Epithelial cell of proximal tubule (primary cell): ENCODE results near the gene LMOD2. TPM values are rescaled to one million over a fixed set of nuclear protein-coding genes. Genes with fewer than 3 reads are reported as not detected.

ENCODE experiments used
- DNase-seq: peaks from one replicate; pipeline ENCODE4 v3.0.0-alpha.2; 2011; ENCODE audit warnings: low read depth
- H3K4me3 ChIP-seq: 2 replicates; pipeline ENCODE4 v1.5.1; 2011; ENCODE audit warnings: low read depth, mild to moderate bottlenecking, low read length
- CTCF ChIP-seq: conservative IDR thresholded peaks from 2 replicates; pipeline ENCODE4 v1.5.1; 2012; ENCODE audit warnings: low read depth, mild to moderate bottlenecking, low read length
- total RNA-seq: library from RNA; depleted of rRNA; stranded (reverse); fragments of >200 nt; gene quantifications from 2 replicates; pipeline ENCODE4 v1.2.3, GENCODE V29; 2015

The LMOD2 gene
- total RNA-seq, 1 donor from 2014 or later, result not detected

GRCh38 chr7:123666492-123666891, 10.8 kb downstream of the LMOD2 start:
- H3K4me3 ChIP-seq, result no peak overlapping the region
- no peak for DNase-seq
- no peak for TF ChIP-seq CTCF

DNA sequence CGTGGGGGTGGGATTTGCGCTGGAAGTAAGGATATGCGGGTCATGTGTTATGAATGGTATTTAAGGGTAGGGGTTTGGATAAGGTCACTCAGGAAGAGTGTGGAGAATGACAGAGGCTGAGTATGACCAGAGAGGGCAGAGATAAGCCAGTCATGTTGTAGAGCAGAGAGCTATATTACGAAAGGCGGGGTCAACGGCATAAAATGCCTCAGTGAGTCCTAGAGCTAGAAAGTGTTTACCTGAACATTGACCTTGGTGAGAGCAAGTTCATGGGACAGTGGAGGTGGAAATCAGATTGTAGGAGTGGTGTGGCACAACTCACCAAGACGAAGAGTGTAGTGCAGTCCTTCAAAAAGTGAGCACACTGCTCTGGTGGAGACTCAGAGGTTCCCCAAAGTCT, 13.8 kb downstream of the LMOD2 start:
- no peak for DNase-seq
- H3K4me3 ChIP-seq, result no peak overlapping the region
- TF ChIP-seq CTCF, result no peak

DNA sequence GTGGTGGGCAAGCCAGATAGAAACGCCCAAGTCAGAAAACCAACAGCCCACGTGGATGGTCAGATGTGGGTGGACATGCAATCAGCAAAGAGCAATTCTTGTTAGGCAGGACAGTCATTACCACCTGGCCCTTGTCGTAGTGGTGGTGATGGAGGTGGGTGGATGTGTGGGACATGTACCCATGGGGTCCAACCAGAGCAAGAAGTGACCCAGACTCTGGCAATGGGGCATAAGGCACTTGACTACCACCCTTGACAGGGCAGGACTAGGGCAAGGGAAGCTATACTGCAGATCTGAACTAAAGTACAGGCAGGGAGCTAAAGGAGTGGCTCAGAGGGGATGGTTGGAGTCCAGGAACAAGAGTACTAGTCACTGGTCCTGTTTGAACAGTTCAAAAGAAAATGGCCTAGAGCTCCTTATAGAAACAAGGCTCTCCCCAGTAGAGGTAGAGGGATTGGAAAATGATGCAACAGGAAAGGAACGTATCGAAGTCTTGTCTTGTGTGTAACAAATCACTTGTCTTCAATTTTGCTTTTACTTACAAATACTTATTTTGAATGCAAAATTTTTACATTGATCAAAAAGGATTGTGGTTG, 17.6 kb downstream of the LMOD2 start:
- no peak for DNase-seq
- no peak overlapping the region for H3K4me3 ChIP-seq
- no peak for TF ChIP-seq CTCF

- TF ChIP-seq CTCF, result no peak
- DNase-seq, result no peak
- no peak overlapping the region for H3K4me3 ChIP-seq
These were observed 18.2 kb downstream of the LMOD2 start for GRCh38 chr7:123673752-123674398.

DNA sequence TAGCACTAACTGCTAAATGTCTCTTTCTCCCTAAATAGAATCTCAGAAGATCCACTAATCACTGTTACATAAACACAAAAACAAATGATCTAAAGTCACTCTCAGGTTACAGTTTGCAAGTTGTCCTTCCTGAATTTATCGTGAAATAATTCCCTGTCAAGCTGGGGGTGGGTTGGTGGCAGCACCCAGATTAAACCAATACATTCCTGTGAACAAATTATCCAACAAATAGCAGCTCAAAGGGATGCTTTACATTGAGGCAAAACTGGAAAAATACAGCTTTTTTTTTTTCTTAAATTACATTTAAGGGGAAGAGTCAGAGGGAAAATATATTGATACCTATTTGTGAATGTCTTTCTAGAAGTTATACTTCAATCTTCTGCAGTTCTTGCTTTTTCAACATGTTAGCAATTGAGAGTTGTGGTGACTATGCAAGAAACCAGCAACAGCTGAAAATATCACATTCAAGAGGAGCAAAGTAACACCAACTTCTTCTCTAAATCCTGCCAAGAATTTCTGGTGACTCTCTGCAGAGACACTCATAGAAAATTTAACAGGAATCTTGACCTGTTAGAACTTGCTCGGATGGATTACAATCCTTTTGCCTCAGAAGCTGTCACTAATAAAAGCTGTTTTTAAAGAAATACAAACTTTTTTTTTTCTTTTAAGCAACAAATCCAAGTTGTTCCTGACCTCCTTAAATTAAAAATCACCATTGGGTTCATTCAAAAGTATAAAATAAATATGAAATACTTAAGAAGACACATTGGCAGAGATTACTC, 18.9 kb downstream of the LMOD2 start:
- no peak for TF ChIP-seq CTCF
- DNase-seq, result no peak
- H3K4me3 ChIP-seq, result no peak overlapping the region

- peak; percentile 10 for DNase-seq
- no peak for TF ChIP-seq CTCF
- H3K4me3 ChIP-seq, result no peak overlapping the region
These were observed 19.5 kb downstream of the LMOD2 start for GRCh38 chr7:123675181-123675473.
